ENCODE results near the gene RHOH. TPM values are rescaled to one million over a fixed set of nuclear protein-coding genes. Genes with fewer than 3 reads are reported as not detected.
A peak's percentile ranks its signal among the peaks of the same experiment; 100 is the strongest.
"Not testable (repeated sequence)": the region's sequence is repeated elsewhere in the genome, so short reads cannot be mapped to it uniquely, and the experiment has no call there.

Gene RHOH, protein sequence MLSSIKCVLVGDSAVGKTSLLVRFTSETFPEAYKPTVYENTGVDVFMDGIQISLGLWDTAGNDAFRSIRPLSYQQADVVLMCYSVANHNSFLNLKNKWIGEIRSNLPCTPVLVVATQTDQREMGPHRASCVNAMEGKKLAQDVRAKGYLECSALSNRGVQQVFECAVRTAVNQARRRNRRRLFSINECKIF
- total RNA-seq = 1 to 10 TPM in 3 of 4 donors, under 1 TPM in 1; 0.13 to 3.6 (median 2.7) TPM

- Histone ChIP-seq H3K27me3 (peaks cover 0 to 8% (median 0%) of the 10 kb centered on the region in 4 donors), H3K4me1 (no peaks in the 10 kb centered on the region), H3K9me3 (no peaks in the 10 kb centered on the region), H3K4me3 (peak within 1 kb of the TSS in 3 of 4 donors; percentile 8 to 37 (median 25)), H3K36me3 (no peaks in the 10 kb centered on the region), H3K27ac (replicated peaks in 1 of 4) (no peak within 1 kb of the TSS)
- intact Hi-C loops (cut with DNase I) = no loop called here
- WGBS = 52% methylated on average over 14 of the region's 14 CpGs
- DNase-seq (ENCODE audit: extremely low spot score) = no peak
- TF ChIP-seq, protein P1, sequence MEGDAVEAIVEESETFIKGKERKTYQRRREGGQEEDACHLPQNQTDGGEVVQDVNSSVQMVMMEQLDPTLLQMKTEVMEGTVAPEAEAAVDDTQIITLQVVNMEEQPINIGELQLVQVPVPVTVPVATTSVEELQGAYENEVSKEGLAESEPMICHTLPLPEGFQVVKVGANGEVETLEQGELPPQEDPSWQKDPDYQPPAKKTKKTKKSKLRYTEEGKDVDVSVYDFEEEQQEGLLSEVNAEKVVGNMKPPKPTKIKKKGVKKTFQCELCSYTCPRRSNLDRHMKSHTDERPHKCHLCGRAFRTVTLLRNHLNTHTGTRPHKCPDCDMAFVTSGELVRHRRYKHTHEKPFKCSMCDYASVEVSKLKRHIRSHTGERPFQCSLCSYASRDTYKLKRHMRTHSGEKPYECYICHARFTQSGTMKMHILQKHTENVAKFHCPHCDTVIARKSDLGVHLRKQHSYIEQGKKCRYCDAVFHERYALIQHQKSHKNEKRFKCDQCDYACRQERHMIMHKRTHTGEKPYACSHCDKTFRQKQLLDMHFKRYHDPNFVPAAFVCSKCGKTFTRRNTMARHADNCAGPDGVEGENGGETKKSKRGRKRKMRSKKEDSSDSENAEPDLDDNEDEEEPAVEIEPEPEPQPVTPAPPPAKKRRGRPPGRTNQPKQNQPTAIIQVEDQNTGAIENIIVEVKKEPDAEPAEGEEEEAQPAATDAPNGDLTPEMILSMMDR (IDR thresholded peaks at IDR 0.05) = no peak
- peak; percentile 21 for TF ChIP-seq POLR2A (IDR thresholded peaks at IDR 0.05; ENCODE audit: low read depth)
- no peak for TF ChIP-seq EP300 (IDR thresholded peaks at IDR 0.05)
- TF ChIP-seq POLR2AphosphoS5 (IDR thresholded peaks at IDR 0.05) = peak in 1 of 2 donors; percentile 22
Observed at GRCh38 chr4:40196724-40197281, at the start of gene RHOH. Gene RHOH (plus strand): TSS chr4:40197031. CDS start chr4:40243387, 46,356 bp downstream.

DNA sequence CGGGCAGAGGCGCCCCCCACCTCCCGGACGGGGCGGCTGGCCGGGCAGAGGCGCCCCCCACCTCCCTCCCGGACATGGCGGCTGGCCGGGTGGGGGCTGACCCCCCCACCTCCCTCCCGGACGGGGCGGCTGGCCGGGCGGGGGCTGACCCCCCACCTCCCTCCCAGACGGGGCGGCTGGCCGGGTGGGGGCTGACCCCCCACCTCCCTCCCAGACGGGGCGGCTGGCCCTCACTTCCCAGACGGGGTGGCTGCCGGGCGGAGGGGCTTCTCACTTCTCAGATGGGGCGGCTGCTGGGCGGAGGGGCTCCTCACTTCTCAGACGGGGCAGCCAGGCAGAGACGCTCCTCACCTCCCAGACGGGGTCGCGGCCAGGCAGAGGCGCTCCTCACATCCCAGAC, 49.3 kb upstream of the RHOH start:
- H3K4me1 ChIP-seq; DNase-seq (ENCODE audit: extremely low spot score); H3K27ac ChIP-seq (replicated peaks in 1 of 4); intact Hi-C loops (cut with DNase I); H3K27me3 ChIP-seq; H3K4me3 ChIP-seq; H3K9me3 ChIP-seq: not testable (repeated sequence)
- H3K36me3 ChIP-seq = peaks cover 0 to 15% (median 10%) of the 10 kb centered on the region in 4 donors
- WGBS = no CpG with 5 or more reads among the region's 31 CpGs

GRCh38 chr4:40149960-40150385, 46.9 kb upstream of the RHOH start:
- no peak overlapping the region for H3K4me3 ChIP-seq
- H3K27ac ChIP-seq (replicated peaks in 1 of 4) = no peak overlapping the region
- no peaks in the 10 kb centered on the region for H3K36me3 ChIP-seq
- no peaks in the 10 kb centered on the region for H3K9me3 ChIP-seq
- 97% methylated on average over 3 of the region's 3 CpGs for WGBS
- intact Hi-C loops (cut with DNase I) = loop anchor here (2.0 to 10.0 kb wide), 3 partner anchors 95 to 175 kb away; partner anchors contain the start of gene N4BP2
- H3K27me3 ChIP-seq = no peaks in the 10 kb centered on the region
- TF ChIP-seq POLR2A (IDR thresholded peaks at IDR 0.05; ENCODE audit: low read depth) = no peak
- TF ChIP-seq, protein P1 (IDR thresholded peaks at IDR 0.05) = peak; percentile 85 to 89 (median 87)
- DNase-seq (ENCODE audit: extremely low spot score) = no peak
- H3K4me1 ChIP-seq = peaks cover 0 to under 1% (median 0%) of the 10 kb centered on the region in 4 donors

GRCh38 chr4:40150932-40151331, 45.9 kb upstream of the RHOH start:
- DNase-seq (ENCODE audit: extremely low spot score) = no peak
- Histone ChIP-seq H3K4me1 (no peaks in the 10 kb centered on the region), H3K9me3 (no peaks in the 10 kb centered on the region), H3K36me3 (no peaks in the 10 kb centered on the region), H3K4me3 (no peak overlapping the region), H3K27ac (replicated peaks in 1 of 4) (no peak overlapping the region), H3K27me3 (no peaks in the 10 kb centered on the region)
- intact Hi-C loops (cut with DNase I) = loop anchor here (2.0 to 10.0 kb wide), 3 partner anchors 96 to 174 kb away; partner anchors contain the start of gene N4BP2
- WGBS = 92% methylated on average over 3 of the region's 3 CpGs
- TF ChIP-seq EP300 (IDR thresholded peaks at IDR 0.05) (no peak), POLR2AphosphoS5 (IDR thresholded peaks at IDR 0.05) (no peak)
- TF ChIP-seq, protein P1 (IDR thresholded peaks at IDR 0.05) = no peak

DNA sequence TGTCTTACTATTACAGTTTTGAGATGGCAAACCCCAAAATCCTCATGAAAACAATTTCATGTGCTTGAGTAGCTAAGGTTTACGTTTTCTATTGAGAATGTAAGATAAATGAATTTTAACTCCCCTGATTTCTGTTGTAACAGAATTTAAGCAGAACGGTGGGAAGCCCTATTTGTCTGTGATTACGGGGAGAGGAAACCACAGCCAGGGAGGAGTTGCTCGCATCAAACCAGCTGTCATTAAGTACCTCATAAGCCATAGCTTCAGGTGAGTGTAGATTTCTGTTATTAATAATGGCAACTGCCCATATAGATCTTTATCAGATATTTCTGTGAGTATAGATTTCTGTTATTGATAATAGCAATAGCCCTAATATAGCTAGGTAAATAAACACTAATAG, 44.2 kb upstream of the RHOH start:
- Histone ChIP-seq H3K4me1 (no peaks in the 10 kb centered on the region), H3K9me3 (no peaks in the 10 kb centered on the region), H3K36me3 (no peaks in the 10 kb centered on the region), H3K27ac (replicated peaks in 1 of 4) (no peak overlapping the region), H3K27me3 (no peaks in the 10 kb centered on the region), H3K4me3 (no peak overlapping the region)
- TF ChIP-seq POLR2A (IDR thresholded peaks at IDR 0.05; ENCODE audit: low read depth) = no peak
- no peak for TF ChIP-seq EP300 (IDR thresholded peaks at IDR 0.05)
- TF ChIP-seq, protein P1 (IDR thresholded peaks at IDR 0.05) = no peak
- no peak for TF ChIP-seq POLR2AphosphoS5 (IDR thresholded peaks at IDR 0.05)
- intact Hi-C loops (cut with DNase I) = loop anchor here (10.0 kb wide), 1 partner anchor 98 kb away; the partner anchor contains the start of gene N4BP2
- no peak for DNase-seq (ENCODE audit: extremely low spot score)
- WGBS = 78% methylated on average over 4 of the region's 4 CpGs

Data from esophagus muscularis mucosa (tissue), 4 donors.